Kidney (tissue), 14 donors: ENCODE measurements around the gene GAB4. TPM values are rescaled to one million over a fixed set of nuclear protein-coding genes. Genes with fewer than 3 reads are reported as not detected.
"Not testable (repeated sequence)": the region's sequence is repeated elsewhere in the genome, so short reads cannot be mapped to it uniquely, and the experiment has no call there.

Experiments used
- DNase-seq, 5 donors: peaks; one replicate each; pipeline ENCODE4 v3.0.0-alpha.2; 2013 to 2020
- FAIRE-seq: peaks from 2 replicates; lab custom pipeline; 2012; peaks lifted over from hg19 to GRCh38; lab: Jason Lieb, UNC
- H3K27ac ChIP-seq, 2 donors: one replicate each; pipeline ENCODE4 v1.7.0; 2013; ENCODE audit warnings: low read depth in 2 of 2, low read length in 2 of 2, inconsistent platforms in 1 of 2
- H3K27me3 ChIP-seq: one replicate; pipeline ENCODE4 v1.7.1; 2013; ENCODE audit warnings: low read length, inconsistent platforms; ENCODE audit not compliant: control insufficient read depth, insufficient read depth
- H3K36me3 ChIP-seq, 3 donors: one replicate each; pipeline versions ENCODE4 v1.7.0 to v1.7.1; 2013; ENCODE audit warnings: low read length in 3 of 3, control low read depth in 1 of 3, inconsistent platforms in 1 of 3; ENCODE audit not compliant: insufficient read depth in 3 of 3, control insufficient read depth in 2 of 3
- H3K4me1 ChIP-seq, 3 donors: one replicate each; pipeline versions ENCODE4 v1.7.0 to v1.7.1; 2013; ENCODE audit warnings: low read length in 3 of 3, inconsistent platforms in 1 of 3, low read depth in 1 of 3; ENCODE audit not compliant: control insufficient read depth in 2 of 3, insufficient read depth in 2 of 3
- H3K4me3 ChIP-seq, 3 donors: one replicate each; pipeline versions ENCODE4 v1.7.0 to v1.8.1; 2013; ENCODE audit warnings: low read length in 3 of 3, control low read depth in 1 of 3, inconsistent platforms in 1 of 3
- H3K9ac ChIP-seq, 3 donors: one replicate each; pipeline versions ENCODE4 v1.7.0 to v1.7.1; 2013; ENCODE audit warnings: low read length in 3 of 3, control low read depth in 1 of 3, inconsistent platforms in 1 of 3
- H3K9me3 ChIP-seq, 3 donors: one replicate each; pipeline versions ENCODE4 v1.7.0 to v1.7.1; 2013; ENCODE audit warnings: low read length in 3 of 3, control low read depth in 1 of 3, inconsistent platforms in 1 of 3; ENCODE audit not compliant: control insufficient read depth in 2 of 3, insufficient read depth in 1 of 3
- intact Hi-C: fragments of 100-400 bp; cut with DNase I; formaldehyde crosslinking; loops from one replicate; pipeline ENCODE4 v1.11.1; 2022
- polyA plus RNA-seq: library from polyadenylated mRNA; stranded (reverse); fragments of 350-450 nt; fragmentation: Illumina TruSeq; extraction: RNeasy Lipid Tissue Mini Kit (QIAGEN cat#74804); gene quantifications from one replicate; pipeline ENCODE4 v1.2.3, GENCODE V29; 2014; ENCODE audit warnings: low read depth, low replicate concordance; ENCODE audit not compliant: insufficient read depth
- total RNA-seq: library from RNA; stranded (reverse); fragmentation: NEBNext Ultra II Directional; extraction: Animal tissue kit (Norgen Biotek cat#: 25700); gene quantifications from one replicate; pipeline ENCODE4 v1.2.1, GENCODE V29; 2021
- TF ChIP-seq, protein P1 (sequence below): IDR thresholded peaks from 3 replicates; pipeline ENCODE4 v1.5.1; 2012; ENCODE audit warnings: mild to moderate bottlenecking, moderate library complexity, borderline replicate concordance; ENCODE audit not compliant: insufficient read depth; ENCODE audit errors: extremely low read depth
- donor health status: control.
- donor health status: control.
- donor health status: control.
- donor health status: control.
- donor health status: control.
- donor health status: DM: yes; HTN: yes; CAD: no.
- donor health status: Normal renal cell carcinoma (clear cell type).

GAB4 gene
- total and polyA plus RNA-seq, 2 donors from 2014 or later = not detected

- TF ChIP-seq, protein P1, sequence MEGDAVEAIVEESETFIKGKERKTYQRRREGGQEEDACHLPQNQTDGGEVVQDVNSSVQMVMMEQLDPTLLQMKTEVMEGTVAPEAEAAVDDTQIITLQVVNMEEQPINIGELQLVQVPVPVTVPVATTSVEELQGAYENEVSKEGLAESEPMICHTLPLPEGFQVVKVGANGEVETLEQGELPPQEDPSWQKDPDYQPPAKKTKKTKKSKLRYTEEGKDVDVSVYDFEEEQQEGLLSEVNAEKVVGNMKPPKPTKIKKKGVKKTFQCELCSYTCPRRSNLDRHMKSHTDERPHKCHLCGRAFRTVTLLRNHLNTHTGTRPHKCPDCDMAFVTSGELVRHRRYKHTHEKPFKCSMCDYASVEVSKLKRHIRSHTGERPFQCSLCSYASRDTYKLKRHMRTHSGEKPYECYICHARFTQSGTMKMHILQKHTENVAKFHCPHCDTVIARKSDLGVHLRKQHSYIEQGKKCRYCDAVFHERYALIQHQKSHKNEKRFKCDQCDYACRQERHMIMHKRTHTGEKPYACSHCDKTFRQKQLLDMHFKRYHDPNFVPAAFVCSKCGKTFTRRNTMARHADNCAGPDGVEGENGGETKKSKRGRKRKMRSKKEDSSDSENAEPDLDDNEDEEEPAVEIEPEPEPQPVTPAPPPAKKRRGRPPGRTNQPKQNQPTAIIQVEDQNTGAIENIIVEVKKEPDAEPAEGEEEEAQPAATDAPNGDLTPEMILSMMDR = no peak
- Histone ChIP-seq H3K9me3 (no peaks in the 10 kb centered on the region), H3K4me1 (no peaks in the 10 kb centered on the region), H3K27ac (no peak overlapping the region), H3K9ac (no peak overlapping the region), H3K4me3 (no peak overlapping the region), H3K27me3 (no peaks in the 10 kb centered on the region), H3K36me3 (no peaks in the 10 kb centered on the region)
- FAIRE-seq (no peak), DNase-seq (no peak)
- intact Hi-C loops = no loop called here
These were observed 39.6 kb upstream of the GAB4 start for GRCh38 chr22:17047656-17048055.

- Histone ChIP-seq H3K36me3 (no peaks in the 10 kb centered on the region), H3K9me3 (no peaks in the 10 kb centered on the region), H3K27ac (no peak overlapping the region), H3K4me1 (no peaks in the 10 kb centered on the region), H3K4me3 (no peak overlapping the region), H3K27me3 (no peaks in the 10 kb centered on the region), H3K9ac (no peak overlapping the region)
- TF ChIP-seq, protein P1 = no peak
- FAIRE-seq = no peak
- DNase-seq = no peak
- intact Hi-C loops = no loop called here
These were observed 38.7 kb upstream of the GAB4 start for GRCh38 chr22:17046566-17047348.

DNA sequence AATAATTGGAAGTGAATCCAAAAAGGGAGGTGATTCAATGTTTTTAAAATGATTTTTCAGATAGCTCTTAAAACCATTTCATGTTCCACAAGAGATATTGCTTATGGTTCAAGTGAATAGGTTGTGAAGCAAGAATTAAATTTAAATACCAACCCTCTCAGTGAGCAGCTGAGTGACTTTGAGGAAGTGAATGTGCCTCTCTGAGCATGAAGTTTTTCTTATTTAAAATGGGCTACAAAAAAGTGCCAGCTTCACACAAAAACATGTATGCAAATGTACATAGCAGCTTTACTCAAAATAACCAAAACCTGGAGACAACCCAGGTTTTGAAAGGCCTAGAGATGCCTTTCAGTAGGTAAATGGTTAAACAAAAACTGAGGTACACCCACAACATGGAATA, 35.5 kb upstream of the GAB4 start:
- Histone ChIP-seq H3K9ac (no peak overlapping the region), H3K9me3 (no peaks in the 10 kb centered on the region), H3K27me3 (no peaks in the 10 kb centered on the region), H3K36me3 (no peaks in the 10 kb centered on the region), H3K4me3 (no peak overlapping the region), H3K27ac (no peak overlapping the region), H3K4me1 (no peaks in the 10 kb centered on the region)
- DNase-seq = no peak
- FAIRE-seq = no peak
- intact Hi-C loops = no loop called here
- TF ChIP-seq, protein P1 = no peak

GRCh38 chr22:17036842-17037711, 29.1 kb upstream of the GAB4 start:
- intact Hi-C loops, H3K4me1 ChIP-seq, H3K27me3 ChIP-seq, FAIRE-seq, H3K9ac ChIP-seq, H3K9me3 ChIP-seq, H3K27ac ChIP-seq, H3K36me3 ChIP-seq: not testable (repeated sequence)
- H3K4me3 ChIP-seq = peak overlapping the region in 1 of 3 donors; percentile 34
- DNase-seq = peak in 1 of 5 donors; percentile 77

- H3K27ac ChIP-seq, H3K9ac ChIP-seq, H3K9me3 ChIP-seq, intact Hi-C loops, H3K27me3 ChIP-seq, H3K4me1 ChIP-seq, H3K36me3 ChIP-seq, FAIRE-seq, H3K4me3 ChIP-seq: not testable (repeated sequence)
- peak in 4 of 5 donors; percentile 4 to 68 (median 17) for DNase-seq
These were observed 28.2 kb upstream of the GAB4 start for GRCh38 chr22:17035976-17036841.
